Spleen (tissue), 11 donors: Measurements from ENCODE around the gene SMYD2. TPM values are rescaled to one million over a fixed set of nuclear protein-coding genes. Genes with fewer than 3 reads are reported as not detected.

Experiments used
- DNase-seq: peaks from one replicate; pipeline ENCODE4 v3.0.0-alpha.2; 2020
- H3K27ac ChIP-seq, 8 donors: fragments of 200-600 bp; sonication (generic) in 7 of 8; 1 replicate in 4 of 8; 2 replicates in 4 of 8; pipeline versions ENCODE4 v1.5.0 to v1.8.0; 2016 to 2021; ENCODE audit warnings: inconsistent platforms in 4 of 8, mild to moderate bottlenecking in 4 of 8, moderate library complexity in 1 of 8
- H3K27me3 ChIP-seq, 7 donors: fragments of 200-600 bp; sonication (generic) in 6 of 7; replicated peaks in 1 of 7; 1 replicate in 4 of 7; 2 replicates in 3 of 7; pipeline versions ENCODE4 v1.5.0 to v1.8.0; 2016 to 2021; ENCODE audit warnings: inconsistent platforms in 3 of 7, mild to moderate bottlenecking in 1 of 7
- H3K36me3 ChIP-seq, 6 donors: fragments of 200-600 bp; sonication (generic) in 5 of 6; 1 replicate in 4 of 6; 2 replicates in 2 of 6; pipeline versions ENCODE4 v1.5.0 to v1.8.0; 2016 to 2021; ENCODE audit warnings: inconsistent platforms in 2 of 6
- H3K4me1 ChIP-seq, 6 donors: fragments of 200-600 bp; sonication (generic) in 5 of 6; 1 replicate in 3 of 6; 2 replicates in 3 of 6; pipeline versions ENCODE4 v1.5.0 to v1.8.0; 2016 to 2021; ENCODE audit warnings: inconsistent platforms in 3 of 6
- H3K4me3 ChIP-seq, 8 donors: fragments of 200-600 bp; sonication (generic) in 7 of 8; 1 replicate in 4 of 8; 2 replicates in 4 of 8; pipeline versions ENCODE4 v1.5.0 to v1.8.0; 2016 to 2021; ENCODE audit warnings: inconsistent platforms in 4 of 8, mild to moderate bottlenecking in 4 of 8, moderate library complexity in 2 of 8
- H3K9me3 ChIP-seq, 8 donors: fragments of 200-600 bp; sonication (generic) in 7 of 8; 1 replicate in 4 of 8; 2 replicates in 4 of 8; pipeline versions ENCODE4 v1.5.0 to v1.8.0; 2016 to 2021; ENCODE audit warnings: inconsistent platforms in 4 of 8
- POLR2A ChIP-seq, 3 donors: fragments of 450-650 bp; IDR thresholded peaks; one replicate each; pipeline ENCODE4 v1.5.1; 2017; ENCODE audit warnings: antibody characterized with exemption in 3 of 3, mild to moderate bottlenecking in 1 of 3
- POLR2AphosphoS5 ChIP-seq, 3 donors: sonication (generic); formaldehyde crosslinking; IDR thresholded peaks; one replicate each; pipeline ENCODE4 v1.5.1; 2017; ENCODE audit warnings: antibody characterized with exemption in 3 of 3
- WGBS, 5 donors: extraction: QIAGEN DNeasy Blood & Tissue Kit in 3 of 5; methylation state at CpG; one replicate each; pipeline versions ENCODE4 v1.1.5 to v1.1.7; 2013 to 2018; 5-methylcytosine and 5-hydroxymethylcytosine counted together
- intact Hi-C: fragments of 100-400 bp; cut with DNase I; formaldehyde crosslinking; loops from one replicate; pipeline ENCODE4 v1.15.0; 2023; ENCODE audit warnings: low total_unique reads
- polyA plus RNA-seq, 3 donors: library from polyadenylated mRNA; stranded (reverse); fragments of 200-250 nt; gene quantifications; one replicate each; pipeline ENCODE4 v1.2.1, GENCODE V29; 2013
- total RNA-seq, 7 donors: library from RNA; depleted of rRNA in 3 of 7; stranded (reverse); fragments of >200 nt in 3 of 7; fragmentation: NEBNext Ultra II Directional in 4 of 7; extraction: Animal tissue kit (Norgen Biotek cat#: 25700) in 4 of 7; gene quantifications; one replicate each; pipeline versions ENCODE4 v1.1.0 to v1.2.1, GENCODE V29; 2016 to 2021
- TF ChIP-seq, protein P1 (sequence below), 11 experiments: fragments of 200-600 bp in 7 of 11; fragments of 450-650 bp in 4 of 11; sonication (generic) in 4 of 11; IDR thresholded peaks in 8 of 11; conservative IDR thresholded peaks in 3 of 11; 1 replicate in 7 of 11; 2 replicates in 4 of 11; pipeline versions ENCODE4 v1.4.0 to v1.8.0; 2016 to 2021; ENCODE audit warnings: antibody characterized with exemption in 11 of 11, inconsistent platforms in 4 of 11, mild to moderate bottlenecking in 1 of 11
- donor health status: healthy with polysubstance abuse.
- donor health status: DM: no; HTN: no; CAD: no; lungs with moderate emphysema.
- donor health status: DM: no; HTN: no; CAD: no.
- donor health status: Bipolar disorder and iron deficiency.
- donor health status: healthy.
- donor health status: DM: no; HTN: no; CAD: no.
- donor health status: DM: yes; HTN: yes; CAD: no.

Gene SMYD2
- total and polyA plus RNA-seq, 10 donors, result 23.5 to 39.7 (median 32.1) TPM

DNA sequence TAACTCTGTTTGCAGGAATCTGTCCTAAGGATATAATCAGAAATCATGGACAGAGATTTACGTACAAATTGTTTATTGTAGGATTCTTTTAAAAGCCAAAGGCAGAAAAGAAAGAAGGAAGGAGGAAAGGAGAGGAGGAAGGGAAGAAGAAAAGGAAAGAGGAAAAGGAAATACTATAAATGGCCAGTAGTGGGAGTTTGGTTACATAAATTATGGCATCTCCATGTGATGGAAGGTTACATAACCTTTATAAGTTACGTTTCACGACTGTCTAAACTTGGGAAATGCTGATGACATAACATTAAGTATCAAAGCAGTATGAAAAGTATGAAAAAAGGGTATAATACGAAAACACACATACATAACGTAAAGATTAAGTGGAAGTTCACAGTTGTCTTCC, 39.0 kb downstream of the SMYD2 start:
- H3K9me3 ChIP-seq, result no peaks in the 10 kb centered on the region
- peaks cover 0 to 17% (median 0%) of the 10 kb centered on the region in 6 donors for H3K4me1 ChIP-seq
- H3K36me3 ChIP-seq, result peaks cover 0 to 85% (median 11%) of the 10 kb centered on the region in 6 donors
- TF ChIP-seq, protein P1, sequence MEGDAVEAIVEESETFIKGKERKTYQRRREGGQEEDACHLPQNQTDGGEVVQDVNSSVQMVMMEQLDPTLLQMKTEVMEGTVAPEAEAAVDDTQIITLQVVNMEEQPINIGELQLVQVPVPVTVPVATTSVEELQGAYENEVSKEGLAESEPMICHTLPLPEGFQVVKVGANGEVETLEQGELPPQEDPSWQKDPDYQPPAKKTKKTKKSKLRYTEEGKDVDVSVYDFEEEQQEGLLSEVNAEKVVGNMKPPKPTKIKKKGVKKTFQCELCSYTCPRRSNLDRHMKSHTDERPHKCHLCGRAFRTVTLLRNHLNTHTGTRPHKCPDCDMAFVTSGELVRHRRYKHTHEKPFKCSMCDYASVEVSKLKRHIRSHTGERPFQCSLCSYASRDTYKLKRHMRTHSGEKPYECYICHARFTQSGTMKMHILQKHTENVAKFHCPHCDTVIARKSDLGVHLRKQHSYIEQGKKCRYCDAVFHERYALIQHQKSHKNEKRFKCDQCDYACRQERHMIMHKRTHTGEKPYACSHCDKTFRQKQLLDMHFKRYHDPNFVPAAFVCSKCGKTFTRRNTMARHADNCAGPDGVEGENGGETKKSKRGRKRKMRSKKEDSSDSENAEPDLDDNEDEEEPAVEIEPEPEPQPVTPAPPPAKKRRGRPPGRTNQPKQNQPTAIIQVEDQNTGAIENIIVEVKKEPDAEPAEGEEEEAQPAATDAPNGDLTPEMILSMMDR (IDR thresholded peaks at IDR 0.05 in 8 of 11, conservative IDR thresholded peaks at IDR 0.05 in 3 of 11), result peak in 3 of 11 experiments; percentile 6 to 20 (median 10)
- no peak for TF ChIP-seq POLR2A (IDR thresholded peaks at IDR 0.05)
- no peak for DNase-seq
- no peaks in the 10 kb centered on the region for H3K27me3 ChIP-seq
- H3K27ac ChIP-seq, result peak overlapping the region; percentile 36 to 86 (median 72)
- H3K4me3 ChIP-seq, result no peak overlapping the region
- 71 to 90% (median 82%) methylated on average over 5 of the region's 5 CpGs for WGBS, 5 donors
- intact Hi-C loops, result no loop called here

DNA sequence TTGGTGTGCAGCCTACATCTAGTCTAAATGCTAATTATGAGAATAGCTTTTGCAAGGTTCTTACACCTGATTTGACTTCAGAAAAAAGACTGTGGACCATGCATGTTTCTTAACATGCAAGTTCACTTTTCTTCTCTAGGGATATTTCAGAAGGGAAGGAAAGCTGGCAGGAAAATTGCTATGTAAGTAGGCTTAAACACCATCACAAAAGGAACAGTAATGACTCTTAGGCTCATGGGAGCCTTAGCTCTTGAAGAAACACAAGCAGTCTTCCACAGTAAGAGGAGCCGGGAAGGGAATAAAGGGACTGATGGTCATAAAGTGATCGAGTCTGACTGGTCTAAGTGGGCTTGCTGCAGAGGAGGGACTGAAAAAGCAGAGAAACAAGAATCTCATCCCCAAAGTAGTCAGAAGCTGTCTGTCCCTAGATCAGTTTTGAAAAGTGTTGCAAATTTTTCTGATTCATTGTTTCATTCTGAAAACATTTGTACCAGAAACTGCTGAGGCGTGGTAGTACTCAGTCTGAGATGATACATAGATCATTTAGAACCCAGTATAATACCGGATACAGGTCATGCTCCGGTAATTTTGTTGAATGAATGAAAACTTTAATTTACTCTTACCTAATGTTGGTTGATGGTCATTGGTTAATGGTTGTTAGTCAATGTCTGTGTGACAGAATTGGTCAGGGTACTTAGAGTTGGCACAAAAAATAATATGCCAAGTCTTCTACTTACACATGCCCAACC, 40.9 kb downstream of the SMYD2 start:
- Histone ChIP-seq H3K9me3 (no peaks in the 10 kb centered on the region), H3K36me3 (peaks cover 0 to 77% (median 11%) of the 10 kb centered on the region in 6 donors), H3K4me1 (peaks cover 0 to 24% (median 3%) of the 10 kb centered on the region in 6 donors), H3K27ac (no peak overlapping the region), H3K4me3 (no peak overlapping the region), H3K27me3 (no peaks in the 10 kb centered on the region)
- DNase-seq, result no peak
- 76 to 88% (median 84%) methylated on average over 5 of the region's 5 CpGs for WGBS, 5 donors
- intact Hi-C loops, result no loop called here
- no peak for TF ChIP-seq POLR2A (IDR thresholded peaks at IDR 0.05)
- TF ChIP-seq, protein P1 (IDR thresholded peaks at IDR 0.05 in 8 of 11, conservative IDR thresholded peaks at IDR 0.05 in 3 of 11), result no peak
- TF ChIP-seq POLR2AphosphoS5 (IDR thresholded peaks at IDR 0.05), result no peak

DNA sequence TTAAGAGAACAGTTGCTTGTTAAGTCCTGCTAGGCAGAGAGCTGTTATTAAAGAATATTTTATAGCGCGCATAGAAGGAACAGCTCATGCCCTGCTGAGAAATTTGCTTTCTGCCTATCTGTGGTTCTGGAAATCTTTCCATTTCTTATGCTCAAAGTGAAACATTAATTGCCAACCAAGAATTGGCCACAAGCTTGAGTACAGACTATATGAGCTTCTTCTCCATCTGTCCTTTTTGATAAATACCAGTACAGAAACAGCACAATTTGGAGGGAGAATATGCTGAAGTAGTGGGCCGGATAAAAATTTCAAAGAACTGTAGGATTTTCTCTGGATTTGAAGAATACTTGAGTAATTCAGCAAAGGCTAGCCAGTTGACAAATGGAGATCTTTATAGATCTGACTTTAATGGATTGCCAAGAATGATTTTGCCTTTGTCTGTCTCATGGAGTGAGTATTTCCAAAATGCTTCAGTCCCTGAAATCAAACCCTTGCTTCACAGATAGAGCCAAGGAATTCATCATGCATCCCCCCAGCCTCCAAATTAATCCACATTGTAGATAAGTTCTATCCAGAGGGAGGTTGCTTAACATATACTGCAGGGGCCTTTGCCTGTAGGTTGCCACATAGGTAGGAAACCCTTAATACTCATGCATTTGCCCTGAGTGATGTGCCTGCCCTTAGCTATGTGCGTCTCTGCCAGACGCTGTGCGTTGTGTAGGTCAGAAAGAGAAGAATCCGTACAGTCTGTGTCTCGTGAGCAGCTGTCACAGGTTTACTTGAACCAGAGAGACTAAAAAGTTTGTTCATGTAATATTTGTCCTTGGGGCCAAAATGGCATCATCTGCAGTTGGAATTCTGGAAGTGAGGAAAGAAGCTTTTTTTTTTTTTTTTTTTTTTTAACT, 44.2 kb downstream of the SMYD2 start:
- no peak for DNase-seq
- Histone ChIP-seq H3K4me1 (peaks cover 0 to 35% (median 15%) of the 10 kb centered on the region in 6 donors), H3K36me3 (peaks cover 2 to 66% (median 8%) of the 10 kb centered on the region in 6 donors), H3K9me3 (no peaks in the 10 kb centered on the region), H3K27me3 (no peaks in the 10 kb centered on the region), H3K4me3 (no peak overlapping the region), H3K27ac (no peak overlapping the region)
- 94 to 99% (median 97%) methylated on average over 8 of the region's 8 CpGs for WGBS, 5 donors
- TF ChIP-seq, protein P1 (IDR thresholded peaks at IDR 0.05 in 8 of 11, conservative IDR thresholded peaks at IDR 0.05 in 3 of 11), result no peak
- TF ChIP-seq POLR2AphosphoS5 (IDR thresholded peaks at IDR 0.05) (no peak), POLR2A (IDR thresholded peaks at IDR 0.05) (no peak)
- intact Hi-C loops, result loop anchor here (5.0 kb wide), 2 partner anchors 58 to 113 kb away; no protein-coding TSS in a partner anchor
